Activated naive CD8-positive, alpha-beta T cell treated with anti-CD3 and anti-CD28 coated beads for 36 hours (primary cell): ENCODE results near the gene KCNH2. TPM values are rescaled to one million over a fixed set of nuclear protein-coding genes. Genes with fewer than 3 reads are reported as not detected.
"Not testable (repeated sequence)": the region's sequence is repeated elsewhere in the genome, so short reads cannot be mapped to it uniquely, and the experiment has no call there.

Experiments used
- DNase-seq: peaks from one replicate; pipeline ENCODE4 v3.0.0; 2021
- H3K27ac Mint-ChIP-seq: one replicate; pipeline ENCODE4 v1.8.0; 2022; ENCODE audit warnings: mild to moderate bottlenecking, moderate library complexity, mixed read lengths
- H3K27me3 Mint-ChIP-seq: one replicate; pipeline ENCODE4 v1.8.0; 2022; ENCODE audit warnings: mild to moderate bottlenecking, mixed read lengths
- H3K36me3 Mint-ChIP-seq: one replicate; pipeline ENCODE4 v1.8.0; 2021; ENCODE audit warnings: mild to moderate bottlenecking, mixed read lengths
- H3K4me1 Mint-ChIP-seq: one replicate; pipeline ENCODE4 v1.8.0; 2021; ENCODE audit warnings: mixed read lengths
- H3K4me3 Mint-ChIP-seq: one replicate; pipeline ENCODE4 v1.8.0; 2022; ENCODE audit warnings: mild to moderate bottlenecking, moderate library complexity, mixed read lengths
- H3K9me3 Mint-ChIP-seq: one replicate; pipeline ENCODE4 v1.8.0; 2022; ENCODE audit warnings: mixed read lengths
- total RNA-seq, 2 experiments: library from RNA; stranded (reverse); gene quantifications; one replicate each; pipeline ENCODE4 v1.2.3, GENCODE V29; 2021

Gene KCNH2
- total RNA-seq, result under 1 TPM; 0.22 to 0.45 TPM

DNA sequence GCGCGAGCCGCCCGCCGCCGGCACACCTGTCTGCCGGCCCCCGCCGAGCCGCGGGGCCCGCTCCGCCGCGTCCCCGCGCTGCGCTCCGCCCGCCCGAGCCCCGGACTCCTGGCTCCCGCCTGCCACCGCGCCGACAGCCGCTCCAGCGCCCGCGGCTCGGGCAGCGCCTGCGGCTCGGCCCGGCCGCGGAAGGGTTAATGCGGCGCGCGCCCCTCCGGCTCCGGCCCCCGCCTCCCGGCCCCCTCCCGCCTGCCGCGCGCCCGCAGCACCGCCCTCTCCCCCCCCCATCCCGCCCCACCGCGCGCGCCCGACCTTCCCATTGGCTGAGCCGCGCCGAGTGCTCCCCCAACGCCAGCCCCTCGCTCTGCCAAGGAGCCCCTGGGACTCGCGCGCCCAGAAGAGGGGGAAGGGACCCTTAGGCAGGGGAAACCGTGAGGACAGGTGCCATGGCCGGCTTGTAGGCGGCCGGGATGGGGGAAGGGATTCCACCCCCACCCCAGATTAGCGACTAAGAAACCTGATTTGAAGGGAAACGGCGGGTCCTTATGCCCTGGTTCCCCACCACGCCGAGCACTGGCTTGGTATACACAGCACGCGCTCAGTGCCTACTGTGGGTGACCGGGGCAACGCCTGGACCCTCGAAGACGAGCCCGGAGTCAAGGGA lies at the start of gene KCNH2:
KCNH2 (minus strand) TSS at position 196 of the 664 bp plus-strand sequence. CDS start 408 bp downstream, outside the sequence.
- peaks cover 23% of the 10 kb centered on the region for H3K4me1 Mint-ChIP-seq
- H3K27me3 Mint-ChIP-seq, result peaks cover 67% of the 10 kb centered on the region
- H3K27ac Mint-ChIP-seq, result no peak within 1 kb of the TSS
- no peaks in the 10 kb centered on the region for H3K36me3 Mint-ChIP-seq
- DNase-seq, result peak; percentile 26
- H3K9me3 Mint-ChIP-seq, result no peaks in the 10 kb centered on the region
- H3K4me3 Mint-ChIP-seq, result peak within 1 kb of the TSS; percentile 75

- H3K9me3 Mint-ChIP-seq, H3K36me3 Mint-ChIP-seq, H3K27me3 Mint-ChIP-seq, DNase-seq: not testable (repeated sequence)
- peak overlapping the region; percentile 94 for H3K4me3 Mint-ChIP-seq
- H3K4me1 Mint-ChIP-seq, result peaks cover 20% of the 10 kb centered on the region
- H3K27ac Mint-ChIP-seq, result peak overlapping the region; percentile 90
Measured at GRCh38 chr7:151027728-151028130, 49.6 kb upstream of the KCNH2 start.

DNA sequence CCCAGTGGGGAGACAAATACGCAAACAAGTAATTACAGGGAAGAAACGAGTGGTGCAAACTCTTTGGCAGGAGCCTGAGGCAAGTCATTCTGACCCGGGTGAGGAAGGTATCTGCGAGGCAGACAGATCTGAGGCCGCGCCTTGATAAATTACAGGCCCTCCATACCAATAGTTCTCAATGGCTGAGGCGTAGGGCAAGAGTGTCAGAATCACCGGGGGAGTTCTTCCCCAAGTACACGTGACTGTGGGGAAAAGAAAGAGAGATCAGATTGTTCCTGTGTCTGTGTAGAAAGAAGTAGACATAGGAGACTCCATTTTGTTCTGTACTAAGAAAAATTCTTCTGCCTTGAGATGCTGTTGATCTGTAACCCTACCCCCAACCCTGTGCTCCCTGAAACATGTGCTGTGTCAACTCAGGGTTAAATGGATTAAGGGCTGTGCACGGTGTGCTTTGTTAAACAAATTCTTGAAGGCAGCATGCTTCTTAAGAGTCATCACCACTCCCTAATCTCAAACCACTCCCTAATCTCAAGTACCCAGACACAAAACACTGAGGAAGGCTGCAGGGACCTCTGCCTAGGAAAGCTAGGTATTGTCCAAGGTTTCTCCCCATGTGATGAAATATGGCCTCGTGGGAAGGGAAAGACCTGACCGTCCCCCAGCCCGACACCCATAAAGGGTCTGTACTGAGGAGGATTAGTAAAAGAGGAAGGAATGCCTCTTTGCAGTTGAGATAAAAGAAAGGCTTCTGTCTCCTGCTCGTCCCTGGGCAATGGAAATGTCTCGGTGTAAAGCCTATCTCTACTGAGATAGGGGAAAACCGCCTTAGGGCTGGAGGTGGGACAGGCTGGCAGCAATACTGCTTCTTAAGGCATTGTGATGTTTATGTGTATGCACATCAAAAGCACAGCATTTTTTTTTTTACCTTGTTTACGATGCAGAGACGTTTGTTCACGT lies 48.9 kb upstream of the KCNH2 start:
- not testable (repeated sequence) for H3K9me3 Mint-ChIP-seq, H3K27me3 Mint-ChIP-seq, H3K36me3 Mint-ChIP-seq, DNase-seq
- Mint-ChIP-seq H3K4me3 (peak overlapping the region; percentile 94), H3K4me1 (peaks cover 20% of the 10 kb centered on the region), H3K27ac (peak overlapping the region; percentile 90)

GRCh38 chr7:151025924-151026671 lies 48.0 kb upstream of the KCNH2 start:
- Mint-ChIP-seq H3K36me3 (peaks cover 5% of the 10 kb centered on the region), H3K9me3 (no peaks in the 10 kb centered on the region), H3K4me1 (peaks cover 20% of the 10 kb centered on the region), H3K27me3 (no peaks in the 10 kb centered on the region), H3K27ac (no peak overlapping the region), H3K4me3 (no peak overlapping the region)
- no peak for DNase-seq

GRCh38 chr7:151024435-151025056 lies 46.4 kb upstream of the KCNH2 start, which contains the start of gene ATG9B:
Gene ATG9B, minus strand, starts transcription at chr7:151024494. Its CDS starts 71 bp downstream, at chr7:151024423.
- DNase-seq, result no peak
- H3K9me3 Mint-ChIP-seq, result no peaks in the 10 kb centered on the region
- peaks cover 17% of the 10 kb centered on the region for H3K4me1 Mint-ChIP-seq
- peaks cover 5% of the 10 kb centered on the region for H3K36me3 Mint-ChIP-seq
- no peak within 1 kb of the TSS for H3K4me3 Mint-ChIP-seq
- H3K27me3 Mint-ChIP-seq, result peaks cover 7% of the 10 kb centered on the region
- H3K27ac Mint-ChIP-seq, result no peak within 1 kb of the TSS

DNA sequence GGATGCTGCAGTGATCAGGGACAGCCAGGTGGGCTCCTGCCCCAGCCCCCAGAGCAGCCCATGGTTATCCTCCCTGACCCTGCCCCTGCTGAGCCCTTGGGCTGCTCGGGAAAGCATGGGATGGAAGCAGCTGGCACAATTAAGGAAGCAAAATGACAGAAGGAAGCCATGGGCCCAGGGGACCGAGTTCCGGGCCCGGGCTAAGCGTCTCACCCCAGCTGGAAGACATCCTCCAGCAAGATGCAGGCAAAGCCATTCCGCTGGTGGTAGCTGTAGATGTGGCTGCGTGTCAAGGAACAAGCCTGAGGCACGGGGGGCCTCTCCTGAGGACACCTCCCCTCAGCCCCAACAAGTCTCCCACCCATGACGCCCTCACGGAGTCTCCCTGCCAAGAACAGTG lies 45.1 kb upstream of the KCNH2 start:
- peaks cover 9% of the 10 kb centered on the region for H3K27me3 Mint-ChIP-seq
- no peaks in the 10 kb centered on the region for H3K9me3 Mint-ChIP-seq
- H3K4me1 Mint-ChIP-seq, result peaks cover 14% of the 10 kb centered on the region
- no peak overlapping the region for H3K4me3 Mint-ChIP-seq
- peaks cover under 1% of the 10 kb centered on the region for H3K36me3 Mint-ChIP-seq
- no peak overlapping the region for H3K27ac Mint-ChIP-seq
- no peak for DNase-seq

DNA sequence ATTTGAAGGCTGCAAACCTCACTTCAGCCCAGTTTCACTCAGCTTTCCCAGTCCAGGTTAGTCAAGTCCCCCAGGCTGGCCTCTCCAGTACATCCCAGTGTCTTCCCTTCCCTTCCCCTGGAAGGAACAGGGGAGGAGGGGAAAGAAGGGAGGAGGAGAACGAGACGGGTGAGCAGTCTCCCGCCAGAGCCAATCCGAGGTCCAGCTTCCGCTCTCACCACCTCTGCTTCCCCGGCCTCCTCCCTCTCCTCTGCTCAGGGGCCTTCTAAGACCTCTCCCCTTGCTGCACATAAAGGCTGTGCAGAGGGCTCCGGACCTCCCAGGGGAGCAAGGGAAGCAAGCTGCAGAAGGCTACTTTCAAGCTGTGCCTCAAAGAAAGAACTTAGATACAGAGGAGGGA lies 42.1 kb upstream of the KCNH2 start:
- Mint-ChIP-seq H3K27ac (no peak overlapping the region), H3K36me3 (peaks cover 6% of the 10 kb centered on the region), H3K4me3 (no peak overlapping the region), H3K4me1 (peaks cover 29% of the 10 kb centered on the region), H3K27me3 (peaks cover 11% of the 10 kb centered on the region), H3K9me3 (no peaks in the 10 kb centered on the region)
- no peak for DNase-seq

DNA sequence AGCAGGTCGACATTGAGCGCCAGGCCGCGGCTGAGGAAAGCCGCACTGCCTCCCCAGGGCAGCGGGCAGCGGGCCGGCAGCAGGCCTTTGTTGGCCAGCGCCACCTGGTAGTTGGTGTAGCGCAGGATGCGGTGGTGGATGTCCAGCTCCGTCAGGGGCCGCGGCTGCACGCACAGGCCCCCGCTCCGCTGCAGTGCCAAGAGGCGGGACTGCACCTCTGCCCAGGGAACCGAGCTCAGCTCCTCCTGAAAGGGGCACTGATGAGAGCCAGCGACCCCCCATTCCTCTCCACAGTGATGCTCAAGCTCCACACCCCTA lies 41.0 kb upstream of the KCNH2 start:
- Mint-ChIP-seq H3K9me3 (no peaks in the 10 kb centered on the region), H3K4me3 (peak overlapping the region; percentile 73), H3K27ac (no peak overlapping the region), H3K36me3 (peaks cover 10% of the 10 kb centered on the region), H3K27me3 (peaks cover 11% of the 10 kb centered on the region), H3K4me1 (peaks cover 41% of the 10 kb centered on the region)
- DNase-seq, result no peak

DNA sequence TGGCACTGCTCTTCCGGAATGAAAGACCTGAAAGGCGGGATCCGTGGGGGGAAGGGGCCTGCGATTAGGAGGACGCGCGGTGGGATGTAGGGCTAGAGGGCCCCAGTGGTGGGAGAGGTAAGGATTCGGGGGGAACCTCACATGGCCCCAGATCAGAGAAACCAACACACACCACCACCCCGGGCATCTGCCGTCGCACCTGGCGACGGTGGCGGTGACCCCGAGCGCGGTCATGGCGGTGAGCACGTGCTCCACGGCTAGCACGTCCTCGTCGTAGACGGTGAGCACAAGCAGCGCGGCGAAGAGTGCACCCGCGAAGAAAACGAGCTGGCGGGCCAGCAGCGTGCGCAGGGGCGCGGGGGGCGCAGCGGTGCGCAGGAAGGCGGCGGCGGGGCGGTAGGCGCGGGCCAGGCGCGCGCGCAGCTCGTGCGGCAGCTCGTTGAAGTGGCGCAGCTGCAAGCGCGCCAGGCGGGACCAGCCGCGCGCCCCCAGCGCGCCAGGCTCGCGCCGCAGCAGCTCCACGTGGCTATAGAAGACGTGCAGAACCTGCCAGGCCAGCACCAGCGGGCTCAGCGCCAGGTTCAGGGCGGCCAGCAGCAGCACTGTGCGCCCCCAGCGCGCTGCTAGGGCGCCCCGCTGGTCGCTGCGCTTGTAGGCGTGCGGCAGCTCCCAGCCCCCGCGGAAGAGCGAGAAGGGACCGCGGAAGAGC lies 40.5 kb upstream of the KCNH2 start:
- Mint-ChIP-seq H3K4me3 (peak overlapping the region; percentile 73), H3K4me1 (peaks cover 42% of the 10 kb centered on the region), H3K27me3 (peaks cover 11% of the 10 kb centered on the region), H3K27ac (peak overlapping the region; percentile 82), H3K36me3 (peaks cover 10% of the 10 kb centered on the region), H3K9me3 (no peaks in the 10 kb centered on the region)
- DNase-seq, result peak; percentile 65

DNA sequence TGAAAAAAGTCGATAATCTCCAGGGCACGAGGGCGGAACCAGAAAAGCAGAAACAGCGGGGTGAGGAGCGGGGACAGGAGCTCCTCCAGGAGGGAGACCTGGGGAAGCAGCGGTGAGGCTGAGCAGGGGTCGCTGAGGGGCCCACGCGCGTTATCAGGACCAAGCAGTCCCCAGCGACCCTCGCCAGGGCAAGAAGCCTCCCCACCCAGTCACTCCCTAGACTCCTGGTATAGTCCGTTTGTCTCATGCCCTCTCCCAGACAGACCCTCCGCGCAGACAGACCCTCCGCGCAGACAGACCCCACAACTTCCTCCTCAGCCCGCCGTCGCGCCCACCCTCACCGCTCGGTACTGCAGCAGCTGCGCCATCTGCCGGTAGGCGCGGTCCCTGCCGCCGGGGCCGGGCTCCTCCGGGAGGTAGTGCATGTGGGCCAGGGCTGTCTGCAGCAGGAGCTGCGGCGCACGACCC lies 39.9 kb upstream of the KCNH2 start:
- peak; percentile 87 for DNase-seq
- peaks cover 45% of the 10 kb centered on the region for H3K4me1 Mint-ChIP-seq
- peaks cover 11% of the 10 kb centered on the region for H3K27me3 Mint-ChIP-seq
- H3K9me3 Mint-ChIP-seq, result no peaks in the 10 kb centered on the region
- H3K4me3 Mint-ChIP-seq, result peak overlapping the region; percentile 73
- peaks cover 10% of the 10 kb centered on the region for H3K36me3 Mint-ChIP-seq
- H3K27ac Mint-ChIP-seq, result peak overlapping the region; percentile 82

DNA sequence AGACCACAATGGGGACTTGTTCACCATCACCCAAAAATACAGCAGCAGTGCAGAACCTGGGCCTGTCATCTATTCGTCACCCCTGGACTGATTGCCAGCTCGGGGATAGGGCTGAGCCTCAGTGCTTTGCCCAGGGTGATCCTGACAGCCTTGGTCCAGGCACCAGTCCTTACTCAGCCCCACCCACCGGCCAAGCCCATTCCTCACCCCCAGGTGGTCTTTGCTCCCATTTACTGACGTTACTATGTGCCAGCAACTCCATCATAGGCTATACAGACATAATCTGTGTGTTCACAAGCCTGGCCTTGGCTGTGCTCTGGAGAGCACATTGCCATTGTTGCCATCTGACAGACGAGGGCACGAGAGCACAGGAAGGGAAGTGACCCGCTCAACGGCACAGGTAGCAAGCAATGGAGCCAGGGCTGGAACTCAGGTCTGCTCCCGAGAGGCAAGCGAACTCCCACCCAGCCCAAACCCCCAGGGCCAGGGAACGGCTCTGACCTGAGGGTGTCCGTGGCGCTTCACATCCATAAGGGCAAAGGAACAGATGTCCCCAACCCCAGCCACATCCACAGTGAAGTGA lies 39.3 kb upstream of the KCNH2 start:
- peaks cover 50% of the 10 kb centered on the region for H3K4me1 Mint-ChIP-seq
- H3K4me3 Mint-ChIP-seq, result peak overlapping the region; percentile 73
- H3K9me3 Mint-ChIP-seq, result no peaks in the 10 kb centered on the region
- DNase-seq, result no peak
- H3K36me3 Mint-ChIP-seq, result peaks cover 13% of the 10 kb centered on the region
- peak overlapping the region; percentile 82 for H3K27ac Mint-ChIP-seq
- H3K27me3 Mint-ChIP-seq, result peaks cover 11% of the 10 kb centered on the region

DNA sequence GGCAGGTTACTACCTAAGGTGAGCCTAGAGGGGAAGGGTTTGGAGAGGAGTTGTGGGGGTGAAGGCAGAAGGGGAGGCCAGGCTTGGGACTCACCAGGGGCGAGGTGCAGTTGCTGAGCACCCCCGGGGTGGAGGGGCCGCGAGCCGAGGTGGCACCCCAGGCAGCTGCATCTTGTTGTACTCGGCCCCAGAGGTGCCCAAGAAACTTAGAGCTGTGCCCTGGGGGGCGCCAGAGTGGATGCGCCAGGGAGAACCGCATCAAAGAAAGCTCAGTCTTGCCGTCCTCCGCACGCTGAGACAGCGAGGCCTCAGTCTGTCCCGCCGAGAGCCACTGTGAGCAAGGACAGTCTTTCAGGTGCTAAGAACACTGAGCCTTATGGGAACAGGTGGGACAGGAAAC lies 38.8 kb upstream of the KCNH2 start:
- Mint-ChIP-seq H3K27me3 (peaks cover 11% of the 10 kb centered on the region), H3K4me1 (peaks cover 54% of the 10 kb centered on the region)
- DNase-seq, result no peak

DNA sequence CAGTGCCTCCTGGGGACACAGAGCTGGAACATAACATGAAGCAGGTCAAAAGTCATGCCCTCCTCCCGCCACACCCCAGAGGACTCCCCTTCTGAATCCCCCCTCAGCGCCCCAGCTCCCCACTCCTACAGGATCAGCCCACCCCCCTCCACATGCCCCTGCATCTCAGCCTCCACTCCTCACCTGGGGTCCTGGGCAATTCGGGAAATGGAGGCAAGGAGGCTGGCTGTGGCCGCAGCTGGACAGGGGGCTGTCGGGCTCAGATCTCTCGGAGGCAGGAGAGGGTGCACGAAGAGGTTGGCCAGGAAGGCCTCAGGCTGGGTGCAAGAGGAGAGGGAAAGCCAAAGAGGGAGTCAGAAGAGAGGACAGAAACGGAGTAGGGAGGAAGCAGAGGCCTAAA lies 38.4 kb upstream of the KCNH2 start:
- Mint-ChIP-seq H3K4me1 (peaks cover 59% of the 10 kb centered on the region), H3K27me3 (peaks cover 11% of the 10 kb centered on the region), H3K36me3 (peaks cover 16% of the 10 kb centered on the region), H3K9me3 (no peaks in the 10 kb centered on the region), H3K4me3 (peak overlapping the region; percentile 73), H3K27ac (peak overlapping the region; percentile 4)
- DNase-seq, result no peak

More for the DNA sequence above, 38.8 kb upstream of the KCNH2 start:
- Mint-ChIP-seq H3K4me3 (peak overlapping the region; percentile 73), H3K27ac (peak overlapping the region; percentile 82), H3K9me3 (no peaks in the 10 kb centered on the region), H3K36me3 (peaks cover 16% of the 10 kb centered on the region)

- no peak overlapping the region for H3K27ac Mint-ChIP-seq
- H3K36me3 Mint-ChIP-seq, result peaks cover 16% of the 10 kb centered on the region
Measured at GRCh38 chr7:151015967-151016366, 37.8 kb upstream of the KCNH2 start.

More at GRCh38 chr7:151015967-151016366, 37.8 kb upstream of the KCNH2 start:
- no peak for DNase-seq
- Mint-ChIP-seq H3K4me1 (peaks cover 63% of the 10 kb centered on the region), H3K27me3 (peaks cover 10% of the 10 kb centered on the region), H3K4me3 (peak overlapping the region; percentile 73), H3K9me3 (no peaks in the 10 kb centered on the region)
